HG03159 (cell line): ENCODE data around the gene BAHCC1.
"Not testable (repeated sequence)": the region's sequence is repeated elsewhere in the genome, so short reads cannot be mapped to it uniquely, and the experiment has no call there.

Source experiments
- ATAC-seq: cut with Tn5 transposase; IDR thresholded peaks from one replicate; pipeline ENCODE4 v1.9.1; 2021; ENCODE audit warnings: mild to moderate bottlenecking, moderate library complexity; ENCODE audit not compliant: unreplicated experiment

BAHCC1 gene

DNA sequence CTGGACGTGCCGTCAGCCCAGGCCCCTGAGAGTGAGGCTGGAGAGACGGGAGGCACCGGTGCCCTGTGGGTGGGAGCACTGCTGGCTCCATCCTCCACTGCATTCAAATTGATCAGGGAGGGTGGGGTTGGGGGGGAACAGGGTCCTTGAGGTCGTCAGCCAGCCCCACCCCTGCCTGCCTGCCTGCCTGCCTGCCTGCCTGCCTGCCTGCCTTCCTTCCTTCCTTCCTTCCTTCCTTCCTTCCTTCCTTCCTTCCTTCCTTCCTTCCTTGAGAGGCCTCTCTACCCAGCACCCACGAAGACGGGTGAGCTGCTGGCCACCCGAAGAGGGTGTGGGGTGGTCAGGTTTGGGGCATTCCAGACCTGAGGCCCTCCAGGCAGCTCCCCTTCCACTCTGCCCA is 16.0 kb downstream of the BAHCC1 start:
- ATAC-seq = no peak

DNA sequence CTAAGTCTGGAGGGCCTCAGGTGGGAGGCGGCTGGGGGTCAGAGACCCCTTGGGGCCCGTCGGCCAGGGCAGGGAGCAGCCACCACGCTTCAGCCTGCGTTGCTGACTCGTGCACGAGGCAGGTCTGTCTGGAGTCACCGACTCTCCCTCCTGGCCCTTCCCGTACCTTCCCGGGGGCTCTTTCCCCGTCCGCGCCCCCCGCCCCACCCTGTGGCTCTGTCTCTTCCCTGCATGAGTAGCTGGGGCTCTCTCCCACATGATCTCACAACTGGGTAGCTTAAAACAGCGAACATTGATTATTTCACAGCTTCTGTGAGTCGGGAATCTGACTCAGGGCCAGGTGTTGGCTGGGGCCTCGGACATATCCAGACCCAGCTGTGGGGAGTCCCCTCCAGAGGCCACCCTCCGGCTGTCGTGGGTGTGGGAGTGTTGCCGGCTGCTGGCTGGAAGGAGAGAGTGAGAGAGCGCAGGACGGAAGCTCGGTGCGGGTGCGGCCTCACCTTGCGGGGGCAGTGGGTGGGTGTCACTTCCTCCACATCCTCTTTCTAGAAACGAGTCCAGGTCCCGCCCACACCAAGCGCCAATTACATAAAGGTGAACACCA is 17.3 kb downstream of the BAHCC1 start:
- no peak for ATAC-seq

- ATAC-seq = no peak
These were observed 18.4 kb downstream of the BAHCC1 start for GRCh38 chr17:81413497-81414135.

GRCh38 chr17:81414756-81415516 is 19.7 kb downstream of the BAHCC1 start:
- no peak for ATAC-seq

DNA sequence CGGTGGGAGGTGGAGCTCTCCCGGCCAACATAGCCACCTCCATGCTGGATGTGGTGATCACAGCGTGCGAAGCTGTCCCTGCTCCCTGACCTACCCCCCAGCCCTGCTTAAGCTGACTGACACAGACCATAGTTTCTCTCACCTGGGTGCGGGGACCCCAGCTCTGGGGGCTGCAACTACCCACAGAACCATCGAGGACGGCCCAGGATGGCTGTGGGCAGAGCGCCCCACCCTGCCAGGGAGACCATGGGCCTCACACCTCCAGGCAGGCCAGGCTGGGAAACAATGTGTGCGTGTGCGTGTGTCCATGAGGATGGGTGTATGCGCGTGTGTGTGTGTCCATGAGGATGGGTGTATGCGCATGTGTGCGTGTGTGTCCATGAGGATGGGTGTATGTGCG is 20.4 kb downstream of the BAHCC1 start:
- ATAC-seq = no peak

DNA sequence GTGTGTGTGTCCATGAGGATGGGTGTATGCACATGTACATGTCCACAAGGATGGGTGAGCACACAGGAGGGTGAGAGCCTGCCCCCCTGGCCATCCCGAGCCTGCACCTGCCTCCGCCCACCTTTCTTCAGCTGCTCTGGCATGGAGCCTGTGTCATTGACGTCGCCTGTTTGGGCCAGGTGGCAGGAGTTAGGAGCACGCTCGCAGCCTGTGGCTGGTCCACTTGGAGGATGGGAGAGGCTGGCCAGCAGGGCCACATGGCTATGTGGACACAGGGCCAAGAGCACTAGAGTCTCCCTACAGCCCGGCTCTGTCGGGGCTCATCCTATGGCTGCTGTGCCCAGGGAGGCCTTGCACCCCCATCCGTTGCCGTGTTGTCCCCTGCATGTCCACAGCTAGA is 21.4 kb downstream of the BAHCC1 start:
- no peak for ATAC-seq

DNA sequence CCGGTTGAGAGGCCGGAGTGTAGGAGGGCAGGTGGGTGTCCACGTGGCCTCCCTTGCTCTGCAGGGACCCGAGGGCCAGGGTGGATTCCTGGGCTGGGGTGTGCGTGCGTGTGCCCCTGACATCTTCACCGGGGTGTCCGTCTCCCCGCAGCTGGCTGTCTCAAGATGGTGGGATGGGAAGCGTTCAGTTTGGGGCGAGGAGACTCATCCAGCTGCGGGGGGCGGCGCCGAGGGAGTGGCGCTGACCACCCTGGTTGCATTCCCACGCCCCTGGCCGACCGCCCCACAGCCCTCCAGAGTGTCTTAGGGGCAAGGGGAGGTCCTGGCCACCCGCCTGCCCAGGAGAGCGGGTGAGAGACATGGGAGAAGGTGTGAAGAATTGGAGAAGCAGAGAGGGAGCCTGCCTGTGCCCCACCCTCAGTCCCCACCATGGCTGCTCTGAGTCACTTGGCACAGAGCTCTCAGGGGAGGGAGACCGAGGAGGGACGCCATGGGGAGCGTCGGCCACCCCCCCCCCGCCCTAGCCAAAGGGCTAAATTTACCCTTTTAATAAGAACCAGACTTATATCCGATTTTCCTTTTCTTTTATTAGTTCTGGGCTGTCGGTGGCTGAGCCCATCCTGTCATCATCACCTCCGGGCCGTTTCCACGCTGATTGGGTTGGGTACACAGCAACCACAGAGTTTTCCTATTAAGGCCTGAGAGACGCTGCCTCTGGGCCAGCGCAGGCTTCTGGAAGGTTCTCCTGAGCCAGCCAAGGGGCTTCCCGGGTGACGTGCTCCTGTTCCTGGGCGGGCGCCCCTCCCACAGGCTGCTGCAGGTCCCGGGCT is 22.0 kb downstream of the BAHCC1 start:
- ATAC-seq = no peak

GRCh38 chr17:81417879-81418709 is 22.8 kb downstream of the BAHCC1 start:
- ATAC-seq = no peak

- ATAC-seq = no peak
These were observed 23.6 kb downstream of the BAHCC1 start for GRCh38 chr17:81418710-81419318.

DNA sequence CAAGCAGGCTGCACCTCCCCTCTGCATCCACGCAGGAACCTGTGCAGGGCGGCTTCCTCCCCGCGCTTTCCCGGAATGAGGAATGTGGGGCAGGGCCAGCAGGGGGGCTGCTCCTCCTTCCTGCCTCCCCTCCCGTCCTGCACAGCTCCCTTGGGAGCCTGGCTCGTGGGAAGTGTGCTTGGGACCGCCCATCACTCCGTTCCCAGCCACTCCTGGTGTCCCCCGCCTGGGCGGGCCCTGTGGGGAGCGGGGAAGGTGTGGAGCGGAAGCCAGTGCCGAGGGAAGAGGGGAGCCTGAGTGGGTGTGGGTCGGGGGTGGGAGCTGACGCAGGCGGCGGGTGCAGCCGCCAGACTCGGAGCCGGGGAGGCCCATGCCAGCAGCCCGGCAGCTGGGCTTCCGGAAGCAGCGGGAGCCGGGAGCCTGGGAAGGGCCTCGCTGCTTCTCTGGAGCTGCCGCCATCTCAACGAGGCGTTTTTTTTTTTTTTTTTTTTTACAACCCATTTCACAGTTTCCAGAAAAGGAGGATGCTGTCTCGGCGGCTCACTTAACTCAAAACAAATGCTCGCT is 24.1 kb downstream of the BAHCC1 start:
- no peak for ATAC-seq

- ATAC-seq = no peak
These were observed 24.9 kb downstream of the BAHCC1 start for GRCh38 chr17:81419886-81420768.

GRCh38 chr17:81420769-81421462 is 25.7 kb downstream of the BAHCC1 start:
- no peak for ATAC-seq

- no peak for ATAC-seq
These were observed 27.8 kb downstream of the BAHCC1 start for GRCh38 chr17:81422776-81423697.

- ATAC-seq = no peak
These were observed 28.4 kb downstream of the BAHCC1 start for GRCh38 chr17:81423698-81424071.

DNA sequence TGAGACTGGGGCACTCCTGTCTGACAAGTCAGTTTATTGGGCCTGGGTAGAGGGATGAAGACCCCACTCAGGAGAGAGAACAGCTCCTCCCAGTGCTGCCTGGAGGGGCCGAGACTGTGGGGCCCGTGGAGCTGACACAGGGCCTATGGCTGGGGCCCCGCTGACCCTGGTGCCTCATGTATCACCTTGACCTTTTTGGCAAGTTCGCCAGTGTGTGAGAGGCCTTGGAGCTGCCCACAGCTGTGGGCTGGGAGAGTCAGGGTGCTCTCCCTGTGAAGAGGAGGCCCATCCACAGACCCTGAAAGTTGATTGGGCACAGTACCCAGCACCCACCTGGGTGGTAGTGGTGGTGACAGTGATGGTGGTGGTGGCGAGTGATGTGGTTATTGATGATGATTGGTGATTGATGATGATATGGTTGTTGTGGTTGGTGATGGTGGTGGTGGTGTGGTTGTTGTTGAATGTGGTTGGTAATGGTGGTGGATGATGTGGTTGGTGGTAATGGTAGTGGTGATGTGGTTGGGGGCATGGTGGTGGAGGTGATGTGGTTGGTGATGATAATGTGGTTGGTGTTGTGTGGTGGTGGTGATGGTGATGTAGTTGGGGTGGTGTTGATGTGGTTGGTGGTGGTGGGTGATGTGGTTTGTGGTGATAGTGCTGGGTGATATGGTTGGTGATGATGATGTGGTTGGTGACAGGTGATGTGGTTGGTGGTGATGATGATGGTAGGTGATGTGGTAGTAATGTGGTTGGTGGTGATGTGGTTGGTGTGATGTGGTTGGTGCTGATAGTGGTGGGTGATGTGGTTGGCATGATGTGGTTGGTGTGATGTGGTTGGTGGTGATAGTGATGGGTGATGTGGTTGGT is 29.1 kb downstream of the BAHCC1 start:
- no peak for ATAC-seq

- ATAC-seq = not testable (repeated sequence)
These were observed 29.8 kb downstream of the BAHCC1 start for GRCh38 chr17:81425041-81425440.
